ENCODE results near the gene PNPLA5. TPM values are rescaled to one million over a fixed set of nuclear protein-coding genes. Genes with fewer than 3 reads are reported as not detected.

PNPLA5 gene
- total and polyA plus RNA-seq, 2 of the 8 experiments (the other 6 are each of a cell fraction or from before 2014, with no cell fraction given) = 3.9 to 6.8 TPM

GRCh38 chr22:43931771-43932170 is 40.0 kb upstream of the PNPLA5 start:
- Histone ChIP-seq H3K4ac (replicated peaks; ENCODE audit: insufficient read length, low read depth, low read length) (no peak overlapping the region), H2BK5ac (ENCODE audit: low read depth, low read length) (no peak overlapping the region), H2BK20ac (ENCODE audit: low read length) (no peak overlapping the region), H3K27ac (ENCODE audit: low read depth, low read length) (no peak overlapping the region), H3K79me2 (ENCODE audit: control insufficient read depth in 1 of 2, insufficient read depth in 2 of 2, low read length in 2 of 2) (peaks cover 0 to 2% of the 10 kb centered on the region in 2 experiments; a peak in 1 of 4 replicates), H4K5ac (ENCODE audit: insufficient read length, low read depth, low read length) (no peak overlapping the region), H3K9ac (replicated peaks in 1 of 4; ENCODE audit: extremely low read depth in 1 of 4, low read depth in 3 of 4, low read length in 3 of 4) (no peak overlapping the region), H3K36me3 (ENCODE audit: control insufficient read depth in 2 of 4, insufficient read depth in 4 of 4, low read length in 3 of 4) (peaks cover 35 to 89% (median 58%) of the 10 kb centered on the region in 4 experiments), H2BK12ac (ENCODE audit: low read depth, low read length) (no peak overlapping the region), H3K27me3 (replicated peaks in 1 of 4; ENCODE audit: control insufficient read depth in 3 of 4, extremely low read depth in 1 of 4, insufficient read depth in 3 of 4, low read length in 3 of 4) (no peaks in the 10 kb centered on the region), H3K14ac (ENCODE audit: insufficient read length) (no peak overlapping the region), H2BK15ac (ENCODE audit: low read length) (no peak overlapping the region), H3K18ac (ENCODE audit: extremely low read depth, low read length) (no peak overlapping the region), H3K23ac (ENCODE audit: insufficient read length) (no peak overlapping the region), H3K4me1 (replicated peaks in 1 of 4; ENCODE audit: control insufficient read depth in 3 of 4, insufficient read depth in 4 of 4, low read length in 3 of 4) (no peaks in the 10 kb centered on the region), H3K4me2 (ENCODE audit: insufficient read depth in 1 of 2, low read depth in 2 of 2, low read length in 2 of 2) (no peak overlapping the region), H3K79me1 (ENCODE audit: low read depth, low read length) (peaks cover 4% of the 10 kb centered on the region), H3K4me3 (ENCODE audit: extremely low read depth in 1 of 4, insufficient read depth in 2 of 4, low read depth in 3 of 4, low read length in 4 of 4) (no peak overlapping the region), H2BK120ac (replicated peaks; ENCODE audit: low read depth, low read length) (no peak overlapping the region), H3K23me2 (ENCODE audit: low read depth, low read length) (no peaks in the 10 kb centered on the region), H4K8ac (ENCODE audit: extremely low read depth, insufficient read depth, low read length) (no peak overlapping the region), H3K56ac (replicated peaks; ENCODE audit: insufficient read length, low read depth, low read length) (no peak overlapping the region), H2AFZ (ENCODE audit: low read length) (no peak overlapping the region), H2AK5ac (ENCODE audit: low read depth, low read length) (no peak overlapping the region), H4K20me1 (replicated peaks in 1 of 2; ENCODE audit: control insufficient read depth in 1 of 2, insufficient read depth in 2 of 2, low read length in 2 of 2) (peaks cover 3 to 36% of the 10 kb centered on the region in 2 experiments), H4K91ac (replicated peaks; ENCODE audit: insufficient read length, low read length) (no peak overlapping the region), H3K9me3 (ENCODE audit: insufficient read depth in 2 of 2, low read depth in 1 of 2, low read length in 1 of 2) (no peaks in the 10 kb centered on the region)
- DNase-seq (ENCODE audit: low read depth in 1 of 2, low spot score in 2 of 2) (no peak), FAIRE-seq (no peak)
- WGBS, 2 experiments (ENCODE audit: extremely low coverage in 1 of 2, insufficient coverage in 1 of 2, insufficient read length in 1 of 2, insufficient replicate concordance in 2 of 2, low coverage in 1 of 2, low lambda C conversion rate in 2 of 2, missing lambda C conversion rate in 1 of 2) = 82% methylated on average over 4 of the region's 4 CpGs; no CpG with 5 or more reads in 1 of the 2 experiments
- POLR2A ChIA-PET (ENCODE audit: partially characterized antibody) = interaction anchor here (1.5 to 1.6 kb wide), 2 partner anchors 8 to 12 kb away, joined by 4 read pairs; partner anchors contain the start of gene PNPLA3
- CTCF ChIA-PET (ENCODE audit: partially characterized antibody) = interaction anchor here (1.2 to 3.6 kb wide), 2 partner anchors 14 to 49 kb away, joined by 3 to 26 read pairs; no protein-coding TSS in a partner anchor
- TF ChIP-seq BRCA1 (IDR thresholded peaks at IDR 0.05; ENCODE audit: low read depth, low read length) (no peak), NRF1 (IDR thresholded peaks at IDR 0.05; ENCODE audit: low read depth, low read length) (no peak), MAX (IDR thresholded peaks at IDR 0.05) (no peak)
